C1 segment of cervical spinal cord (tissue), 14 donors: ENCODE data around the gene GFPT2.
A peak's percentile ranks its signal among the peaks of the same experiment; 100 is the strongest.

Experiments used
- DNase-seq, 14 donors: peaks; one replicate each; lab custom pipeline; 2025; lab: John Stamatoyannopoulos, UW

Gene GFPT2

GRCh38 chr5:180378438-180379344 is 25.6 kb upstream of the GFPT2 start:
- DNase-seq: no peak

- no peak for DNase-seq
Observed at GRCh38 chr5:180377556-180378197, 24.5 kb upstream of the GFPT2 start.

- DNase-seq: no peak
Observed at GRCh38 chr5:180376511-180376910, 23.4 kb upstream of the GFPT2 start.

- DNase-seq: no peak
Observed at GRCh38 chr5:180375955-180376354, 22.8 kb upstream of the GFPT2 start.

- DNase-seq: no peak
Observed at GRCh38 chr5:180375291-180375690, 22.2 kb upstream of the GFPT2 start.

GRCh38 chr5:180373870-180374269 is 20.7 kb upstream of the GFPT2 start:
- DNase-seq: no peak

- DNase-seq: no peak
Observed at GRCh38 chr5:180373454-180373853, 20.3 kb upstream of the GFPT2 start.

GRCh38 chr5:180371949-180372348 is 18.8 kb upstream of the GFPT2 start:
- DNase-seq: no peak

- DNase-seq: peak in 2 of 14 donors; percentile 29 to 46
Observed at GRCh38 chr5:180370861-180371641, 17.9 kb upstream of the GFPT2 start.

- DNase-seq: peak in 10 of 14 donors; percentile 14 to 66 (median 44)
Observed at GRCh38 chr5:180367991-180368390, 14.9 kb upstream of the GFPT2 start.

- DNase-seq: no peak
Observed at GRCh38 chr5:180367300-180367699, 14.2 kb upstream of the GFPT2 start.

- peak in 12 of 14 donors; percentile 5 to 85 (median 58) for DNase-seq
Observed at GRCh38 chr5:180366326-180366725, 13.2 kb upstream of the GFPT2 start.

- DNase-seq: no peak
Observed at GRCh38 chr5:180365829-180366228, 12.7 kb upstream of the GFPT2 start.

GRCh38 chr5:180364306-180364856 is 11.2 kb upstream of the GFPT2 start:
- DNase-seq: no peak

- no peak for DNase-seq
Observed at GRCh38 chr5:180360078-180360957, 7.2 kb upstream of the GFPT2 start.

GRCh38 chr5:180358694-180359093 is 5.6 kb upstream of the GFPT2 start:
- DNase-seq: no peak

GRCh38 chr5:180358179-180358578 is 5.0 kb upstream of the GFPT2 start:
- no peak for DNase-seq

GRCh38 chr5:180354966-180355365 is 1.8 kb upstream of the GFPT2 start:
- no peak for DNase-seq

- no peak for DNase-seq
Observed at GRCh38 chr5:180353980-180354452, 880 bp upstream of the GFPT2 start.
